ENCODE results near the gene NANOS3.

NANOS3 gene

GRCh38 chr19:13861714-13862531 lies 15.0 kb upstream of the NANOS3 start:
- peak; percentile 91 for DNase-seq (ENCODE audit: low read depth)
- H3K4me3 ChIP-seq (ENCODE audit: low read depth, low read length), result peak overlapping the region; percentile 94
- TF ChIP-seq CTCF (IDR thresholded peaks at IDR 0.05; ENCODE audit: insufficient read depth, low read depth, low read length, missing control alignments), result peak; percentile 96

GRCh38 chr19:13864046-13864666 lies 12.8 kb upstream of the NANOS3 start:
- no peak for TF ChIP-seq CTCF (IDR thresholded peaks at IDR 0.05; ENCODE audit: insufficient read depth, low read depth, low read length, missing control alignments)
- H3K4me3 ChIP-seq (ENCODE audit: low read depth, low read length), result no peak overlapping the region
- no peak for DNase-seq (ENCODE audit: low read depth)

- peak overlapping the region; percentile 49; the same call in 1 of the 2 replicates for H3K4me3 ChIP-seq (ENCODE audit: low read depth, low read length)
- DNase-seq (ENCODE audit: low read depth), result no peak
- TF ChIP-seq CTCF (IDR thresholded peaks at IDR 0.05; ENCODE audit: insufficient read depth, low read depth, low read length, missing control alignments), result no peak
Measured at GRCh38 chr19:13864667-13865570, 12.0 kb upstream of the NANOS3 start.

GRCh38 chr19:13865571-13866462 lies 11.1 kb upstream of the NANOS3 start:
- no peak for TF ChIP-seq CTCF (IDR thresholded peaks at IDR 0.05; ENCODE audit: insufficient read depth, low read depth, low read length, missing control alignments)
- DNase-seq (ENCODE audit: low read depth), result no peak
- H3K4me3 ChIP-seq (ENCODE audit: low read depth, low read length), result peak overlapping the region; percentile 49

GRCh38 chr19:13866463-13867046 lies 10.4 kb upstream of the NANOS3 start:
- DNase-seq (ENCODE audit: low read depth), result no peak
- no peak overlapping the region for H3K4me3 ChIP-seq (ENCODE audit: low read depth, low read length)
- TF ChIP-seq CTCF (IDR thresholded peaks at IDR 0.05; ENCODE audit: insufficient read depth, low read depth, low read length, missing control alignments), result no peak
